Peyer's patch (tissue), 4 donors: ENCODE results near the gene PLXDC1.

Experiments used
- POLR2A ChIP-seq, 2 donors: fragments of 450-650 bp; IDR thresholded peaks; one replicate each; pipeline ENCODE4 v1.5.1; 2017; ENCODE audit warnings: antibody characterized with exemption in 2 of 2, mild to moderate bottlenecking in 2 of 2, moderate library complexity in 2 of 2
- TF ChIP-seq, protein P1 (sequence below), 6 experiments: fragments of 450-650 bp in 4 of 6; fragments of 200-600 bp in 2 of 6; sonication (generic) in 1 of 6; IDR thresholded peaks; one replicate each; pipeline ENCODE4 v1.5.1; 2017 to 2019; ENCODE audit warnings: antibody characterized with exemption in 6 of 6, mild to moderate bottlenecking in 3 of 6, moderate library complexity in 1 of 6

GRCh38 chr17:39099663-39100286, 51.7 kb downstream of the PLXDC1 start:
- TF ChIP-seq, protein P1, sequence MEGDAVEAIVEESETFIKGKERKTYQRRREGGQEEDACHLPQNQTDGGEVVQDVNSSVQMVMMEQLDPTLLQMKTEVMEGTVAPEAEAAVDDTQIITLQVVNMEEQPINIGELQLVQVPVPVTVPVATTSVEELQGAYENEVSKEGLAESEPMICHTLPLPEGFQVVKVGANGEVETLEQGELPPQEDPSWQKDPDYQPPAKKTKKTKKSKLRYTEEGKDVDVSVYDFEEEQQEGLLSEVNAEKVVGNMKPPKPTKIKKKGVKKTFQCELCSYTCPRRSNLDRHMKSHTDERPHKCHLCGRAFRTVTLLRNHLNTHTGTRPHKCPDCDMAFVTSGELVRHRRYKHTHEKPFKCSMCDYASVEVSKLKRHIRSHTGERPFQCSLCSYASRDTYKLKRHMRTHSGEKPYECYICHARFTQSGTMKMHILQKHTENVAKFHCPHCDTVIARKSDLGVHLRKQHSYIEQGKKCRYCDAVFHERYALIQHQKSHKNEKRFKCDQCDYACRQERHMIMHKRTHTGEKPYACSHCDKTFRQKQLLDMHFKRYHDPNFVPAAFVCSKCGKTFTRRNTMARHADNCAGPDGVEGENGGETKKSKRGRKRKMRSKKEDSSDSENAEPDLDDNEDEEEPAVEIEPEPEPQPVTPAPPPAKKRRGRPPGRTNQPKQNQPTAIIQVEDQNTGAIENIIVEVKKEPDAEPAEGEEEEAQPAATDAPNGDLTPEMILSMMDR (IDR thresholded peaks at IDR 0.05), result no peak
- TF ChIP-seq POLR2A (IDR thresholded peaks at IDR 0.05), result no peak
